Measurements from ENCODE around the gene TBCK. TPM values are rescaled to one million over a fixed set of nuclear protein-coding genes. Genes with fewer than 3 reads are reported as not detected.
A peak's percentile ranks its signal among the peaks of the same experiment; 100 is the strongest.

The TBCK gene
- total RNA-seq = 10 to 100 TPM; 31.3 to 46.1 TPM

DNA sequence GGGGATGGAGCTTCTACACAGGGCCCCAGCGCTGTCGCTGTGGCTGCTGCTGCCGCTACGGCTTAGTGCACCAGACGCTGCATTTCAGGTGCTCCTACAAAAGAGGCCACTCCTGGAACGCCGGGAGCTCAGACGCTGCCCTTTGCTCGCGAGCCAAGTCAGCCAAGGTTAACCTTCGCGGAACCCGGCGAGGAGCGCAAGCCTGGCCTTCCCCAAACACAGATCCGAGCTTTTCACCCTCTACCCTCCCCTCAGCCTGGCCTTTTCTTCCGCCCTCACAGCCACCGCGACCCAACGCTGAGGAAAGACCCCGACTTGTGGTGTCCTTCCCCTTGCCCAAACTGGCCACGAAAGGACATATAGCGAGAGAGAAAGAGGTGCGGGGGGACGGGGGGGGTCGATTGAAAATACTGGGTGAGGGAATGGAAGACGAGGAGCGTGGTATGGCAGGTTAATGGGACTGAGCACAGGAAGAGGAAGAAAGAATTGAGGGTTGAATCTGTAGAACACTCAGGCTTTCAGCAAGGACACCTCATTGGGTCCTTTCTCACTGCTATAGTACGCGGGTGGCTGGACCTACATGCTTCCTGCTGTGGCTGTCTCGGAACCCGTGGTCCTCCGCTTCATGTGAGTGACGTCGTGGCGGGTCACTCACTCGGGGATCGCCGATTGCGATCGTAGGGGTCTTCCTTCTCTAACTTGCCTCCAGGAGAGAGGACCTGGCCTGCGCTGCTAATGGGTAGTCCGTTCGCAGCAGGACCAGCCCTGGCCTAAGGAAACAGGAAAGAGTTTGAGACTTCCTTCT lies at the start of gene TBCK, which contains the start of gene AIMP1:
Gene TBCK, minus strand, starts transcription at position 242 of the 805 bp plus-strand sequence. CDS start 7,249 bp downstream, outside the sequence.
Gene AIMP1, plus strand, starts transcription at position 583 of the 805 bp plus-strand sequence. CDS start 8,460 bp downstream, outside the sequence.
- DNase-seq (ENCODE audit: low spot score) (peak; percentile 92), ATAC-seq (peak; percentile 94 to 96)
- H3K36me3 Mint-ChIP-seq = peaks cover 4% of the 10 kb centered on the region
- H3K9me3 Mint-ChIP-seq = no peaks in the 10 kb centered on the region
- H3K27me3 Mint-ChIP-seq = no peaks in the 10 kb centered on the region
- H3K27ac Mint-ChIP-seq = no peak within 1 kb of the TSS
- H3K4me3 Mint-ChIP-seq = no peak within 1 kb of the TSS
- H3K4me1 Mint-ChIP-seq (ENCODE audit: low read depth in 2 of 2) = peaks cover 10 to 24% of the 10 kb centered on the region in 2 donors

DNA sequence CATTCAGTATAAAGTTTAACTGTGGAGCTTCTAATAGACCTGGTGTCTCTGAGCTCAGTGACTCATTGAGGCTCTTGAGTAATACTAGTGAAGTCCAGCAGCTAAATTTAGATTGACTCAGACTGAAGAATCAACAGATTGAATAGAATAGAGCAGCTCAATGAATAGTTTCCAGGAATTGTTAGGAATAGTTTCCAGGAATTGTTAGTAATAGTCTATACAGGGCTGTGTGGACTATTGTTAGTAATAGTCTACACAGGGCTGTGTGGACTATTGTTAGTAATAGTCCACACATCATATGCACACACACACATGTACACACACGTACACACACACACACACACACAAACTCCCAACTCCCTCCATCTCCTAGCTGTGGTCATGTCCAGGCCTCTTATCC lies 49.6 kb upstream of the TBCK start:
- H3K4me1 Mint-ChIP-seq (ENCODE audit: low read depth in 2 of 2) = no peaks in the 10 kb centered on the region
- no peak for DNase-seq (ENCODE audit: low spot score)
- peak; percentile 27 to 48 for ATAC-seq
- H3K27me3 Mint-ChIP-seq = peaks cover 23 to 24% of the 10 kb centered on the region in 2 donors
- H3K27ac Mint-ChIP-seq = no peak overlapping the region
- H3K36me3 Mint-ChIP-seq = no peaks in the 10 kb centered on the region
- no peak overlapping the region for H3K4me3 Mint-ChIP-seq
- no peaks in the 10 kb centered on the region for H3K9me3 Mint-ChIP-seq

DNA sequence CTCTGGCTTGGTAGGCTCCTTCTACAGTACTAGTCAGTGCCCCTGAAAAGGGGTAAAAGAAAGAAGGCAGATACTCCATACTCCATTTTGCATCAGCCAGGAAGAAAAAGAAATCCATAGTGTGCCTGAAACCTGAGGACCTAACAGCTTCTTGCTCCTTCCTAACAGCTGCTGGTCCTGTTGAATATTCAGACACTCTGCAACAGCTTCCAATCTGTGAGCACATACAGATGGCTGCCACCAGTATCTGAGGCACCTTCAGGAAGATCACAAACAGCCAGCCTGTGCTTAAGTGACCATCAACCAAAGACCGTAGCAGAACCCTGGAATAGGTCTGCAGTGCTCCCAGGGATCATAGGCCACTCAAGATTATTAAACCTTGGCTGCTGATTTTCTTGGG lies 48.3 kb upstream of the TBCK start:
- Mint-ChIP-seq H3K4me3 (no peak overlapping the region), H3K36me3 (no peaks in the 10 kb centered on the region), H3K27ac (no peak overlapping the region), H3K9me3 (no peaks in the 10 kb centered on the region), H3K27me3 (peaks cover 14 to 18% of the 10 kb centered on the region in 2 donors), H3K4me1 (ENCODE audit: low read depth in 2 of 2) (no peaks in the 10 kb centered on the region)
- ATAC-seq (no peak), DNase-seq (ENCODE audit: low spot score) (no peak)

DNA sequence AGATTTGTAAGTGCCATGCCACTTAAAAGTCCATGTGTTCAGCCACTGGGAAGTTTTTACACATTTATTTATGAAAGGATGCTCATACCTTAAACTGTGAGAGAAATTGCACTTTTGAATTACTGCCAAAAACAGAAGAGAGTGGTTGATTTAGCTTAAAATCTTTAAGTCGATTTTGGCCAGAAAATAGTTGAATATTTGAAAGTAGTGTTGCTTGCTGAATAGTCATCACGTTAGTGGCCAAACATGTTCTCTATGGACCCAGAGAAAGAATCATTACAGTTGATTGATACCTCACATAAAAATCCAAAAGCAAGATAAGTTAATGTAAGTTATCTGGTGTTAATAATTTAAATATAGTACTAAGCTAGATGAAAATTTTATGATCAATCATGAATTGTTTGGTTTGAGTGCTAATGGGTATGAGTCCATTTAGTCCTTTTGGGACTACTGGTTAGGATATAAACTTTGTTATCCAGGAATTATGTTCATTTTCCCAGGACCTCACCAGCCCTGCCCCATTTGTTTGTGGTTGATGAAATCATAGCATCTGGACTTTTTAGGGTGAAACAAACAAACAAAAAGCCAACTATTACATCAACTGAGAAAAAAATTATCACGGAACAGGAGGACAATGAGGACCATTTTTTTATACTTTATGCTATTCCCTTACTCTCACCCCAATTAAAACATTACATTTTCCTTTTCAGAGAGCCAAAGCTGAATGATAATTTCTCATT lies 46.2 kb upstream of the TBCK start:
- H3K27ac Mint-ChIP-seq = no peak overlapping the region
- H3K36me3 Mint-ChIP-seq = no peaks in the 10 kb centered on the region
- peaks cover 10 to 14% of the 10 kb centered on the region in 2 donors for H3K27me3 Mint-ChIP-seq
- DNase-seq (ENCODE audit: low spot score) (no peak), ATAC-seq (no peak)
- no peak overlapping the region for H3K4me3 Mint-ChIP-seq
- H3K9me3 Mint-ChIP-seq = no peaks in the 10 kb centered on the region
- no peaks in the 10 kb centered on the region for H3K4me1 Mint-ChIP-seq (ENCODE audit: low read depth in 2 of 2)

- H3K36me3 Mint-ChIP-seq = no peaks in the 10 kb centered on the region
- peaks cover 4 to 9% of the 10 kb centered on the region in 2 donors for H3K27me3 Mint-ChIP-seq
- no peaks in the 10 kb centered on the region for H3K4me1 Mint-ChIP-seq (ENCODE audit: low read depth in 2 of 2)
- no peak overlapping the region for H3K27ac Mint-ChIP-seq
- DNase-seq (ENCODE audit: low spot score) (no peak), ATAC-seq (no peak)
- H3K9me3 Mint-ChIP-seq = no peaks in the 10 kb centered on the region
- H3K4me3 Mint-ChIP-seq = no peak overlapping the region
Measured at GRCh38 chr4:106358899-106359298, 42.9 kb upstream of the TBCK start.

DNA sequence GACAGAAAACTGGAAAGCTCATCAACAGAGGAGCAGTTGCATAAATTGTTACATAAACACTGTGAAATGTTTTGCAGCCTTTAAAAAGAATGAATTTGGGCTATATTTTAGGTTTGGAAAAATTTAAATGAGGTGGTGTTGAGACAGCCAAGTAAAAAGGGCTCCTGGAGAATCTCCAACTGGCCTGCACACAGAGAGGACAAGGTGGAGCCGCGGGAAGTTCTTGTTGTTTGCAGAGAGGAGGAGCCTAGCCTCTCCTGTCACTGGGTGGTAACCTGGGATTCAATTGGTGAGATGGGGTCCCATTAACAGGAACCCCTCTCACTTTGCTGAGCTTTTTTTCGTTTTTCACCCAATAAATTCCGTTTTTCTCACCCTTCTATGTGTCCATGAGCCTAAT lies 39.2 kb upstream of the TBCK start:
- no peak for ATAC-seq
- Mint-ChIP-seq H3K4me1 (ENCODE audit: low read depth in 2 of 2) (no peaks in the 10 kb centered on the region), H3K9me3 (no peaks in the 10 kb centered on the region), H3K36me3 (peaks cover 5% of the 10 kb centered on the region), H3K4me3 (no peak overlapping the region), H3K27me3 (peaks cover 0 to 9% of the 10 kb centered on the region in 2 donors), H3K27ac (no peak overlapping the region)
- DNase-seq (ENCODE audit: low spot score) = no peak

GRCh38 chr4:106353786-106354185 lies 37.8 kb upstream of the TBCK start:
- no peak for DNase-seq (ENCODE audit: low spot score)
- H3K9me3 Mint-ChIP-seq = no peaks in the 10 kb centered on the region
- peaks cover 5% of the 10 kb centered on the region for H3K36me3 Mint-ChIP-seq
- ATAC-seq = no peak
- H3K4me3 Mint-ChIP-seq = no peak overlapping the region
- no peaks in the 10 kb centered on the region for H3K4me1 Mint-ChIP-seq (ENCODE audit: low read depth in 2 of 2)
- no peaks in the 10 kb centered on the region for H3K27me3 Mint-ChIP-seq
- H3K27ac Mint-ChIP-seq = no peak overlapping the region

- Mint-ChIP-seq H3K4me3 (no peak overlapping the region), H3K4me1 (ENCODE audit: low read depth in 2 of 2) (no peaks in the 10 kb centered on the region), H3K27ac (no peak overlapping the region), H3K27me3 (no peaks in the 10 kb centered on the region), H3K36me3 (peaks cover 10% of the 10 kb centered on the region), H3K9me3 (no peaks in the 10 kb centered on the region)
- ATAC-seq (no peak), DNase-seq (ENCODE audit: low spot score) (no peak)
Measured at GRCh38 chr4:106351016-106351415, 35.0 kb upstream of the TBCK start.

GRCh38 chr4:106347167-106347566 lies 31.2 kb upstream of the TBCK start:
- Mint-ChIP-seq H3K4me3 (no peak overlapping the region), H3K36me3 (peaks cover 19% of the 10 kb centered on the region), H3K27me3 (no peaks in the 10 kb centered on the region), H3K9me3 (no peaks in the 10 kb centered on the region), H3K27ac (no peak overlapping the region), H3K4me1 (ENCODE audit: low read depth in 2 of 2) (peaks cover 12 to 18% of the 10 kb centered on the region in 2 donors)
- DNase-seq (ENCODE audit: low spot score) (no peak), ATAC-seq (no peak)

DNA sequence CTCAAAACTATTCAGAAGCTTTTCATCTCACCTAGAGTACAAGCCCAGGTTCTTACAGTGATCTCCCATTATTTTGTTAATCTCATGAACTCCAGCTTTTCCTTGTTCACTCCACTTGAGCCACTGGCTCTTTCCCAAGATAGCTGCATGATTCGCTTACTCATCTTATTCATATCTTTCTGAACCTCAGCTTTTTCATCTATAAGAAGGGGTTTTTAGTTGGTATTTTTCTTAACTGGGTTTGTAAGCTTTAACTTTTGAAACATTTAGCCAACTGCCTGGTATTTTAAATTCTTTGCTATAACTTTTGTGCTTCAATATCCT lies 28.6 kb upstream of the TBCK start:
- Mint-ChIP-seq H3K27ac (no peak overlapping the region), H3K27me3 (no peaks in the 10 kb centered on the region)

DNA sequence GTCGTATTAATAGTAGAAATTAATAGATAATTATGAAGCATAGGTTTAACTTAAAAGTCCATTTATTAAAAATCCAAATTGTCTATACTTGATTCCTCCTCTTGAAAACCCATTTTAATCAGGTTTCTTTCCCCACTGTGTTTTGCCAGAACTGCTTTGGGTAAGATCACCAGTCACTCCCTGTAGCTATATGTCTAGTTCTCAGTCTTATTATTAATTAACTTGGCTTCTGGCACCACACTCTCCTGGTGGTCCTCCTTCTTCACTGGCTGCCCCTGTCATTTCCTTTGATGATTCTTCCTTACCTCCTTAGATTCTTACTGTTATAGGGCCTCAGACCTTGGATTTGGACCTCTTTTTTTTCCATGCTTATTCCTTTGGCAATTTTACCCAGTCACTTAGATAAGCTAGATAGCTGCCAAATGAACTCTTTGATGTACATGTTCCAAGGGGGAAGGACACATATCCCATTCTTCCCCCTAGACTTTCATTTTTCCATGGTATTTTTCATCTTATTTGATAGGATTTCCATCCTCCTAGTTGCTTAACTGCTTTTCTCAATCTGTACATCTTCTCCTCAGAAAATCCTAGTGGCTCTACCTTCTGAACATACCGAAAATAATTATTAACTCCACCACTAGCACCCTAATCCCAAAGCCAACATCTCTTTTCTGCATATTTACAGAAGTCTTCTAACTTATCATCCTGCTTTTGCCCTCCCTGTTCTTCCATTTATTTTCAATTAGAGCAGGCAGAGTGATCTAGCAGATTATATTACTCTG lies 28.0 kb upstream of the TBCK start:
- DNase-seq (ENCODE audit: low spot score) (no peak), ATAC-seq (no peak)
- Mint-ChIP-seq H3K36me3 (peaks cover 29% of the 10 kb centered on the region), H3K9me3 (no peaks in the 10 kb centered on the region), H3K27ac (no peak overlapping the region), H3K27me3 (no peaks in the 10 kb centered on the region), H3K4me1 (ENCODE audit: low read depth in 2 of 2) (peaks cover 38 to 48% of the 10 kb centered on the region in 2 donors), H3K4me3 (no peak overlapping the region)

More for the DNA sequence above, 28.6 kb upstream of the TBCK start:
- no peak for ATAC-seq
- peaks cover 33 to 42% of the 10 kb centered on the region in 2 donors for H3K4me1 Mint-ChIP-seq (ENCODE audit: low read depth in 2 of 2)
- H3K4me3 Mint-ChIP-seq = no peak overlapping the region
- H3K36me3 Mint-ChIP-seq = peaks cover 24% of the 10 kb centered on the region
- no peak for DNase-seq (ENCODE audit: low spot score)
- H3K9me3 Mint-ChIP-seq = no peaks in the 10 kb centered on the region

DNA sequence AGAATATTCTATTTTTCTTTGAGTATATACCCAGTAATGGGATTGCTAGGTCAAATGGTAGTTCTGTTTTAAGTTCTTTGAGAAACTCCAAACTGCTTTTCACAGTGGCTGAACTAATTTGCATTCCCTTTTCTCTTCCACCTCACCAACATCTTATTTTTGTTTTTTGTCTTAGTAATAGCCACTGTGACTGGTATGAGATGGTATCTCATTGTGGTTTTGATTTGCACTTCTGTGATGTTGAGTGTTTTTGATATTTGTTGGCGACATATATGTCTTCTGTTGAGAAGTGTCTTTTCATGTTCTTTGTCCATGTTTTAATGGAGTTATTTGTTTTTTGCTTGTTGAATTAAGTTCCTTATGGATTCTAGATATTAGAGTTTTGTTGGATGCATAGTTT lies 24.8 kb upstream of the TBCK start:
- Mint-ChIP-seq H3K27ac (no peak overlapping the region), H3K4me1 (ENCODE audit: low read depth in 2 of 2) (peaks cover 38 to 53% of the 10 kb centered on the region in 2 donors), H3K4me3 (no peak overlapping the region), H3K9me3 (peaks cover 7% of the 10 kb centered on the region), H3K36me3 (peaks cover 43% of the 10 kb centered on the region), H3K27me3 (no peaks in the 10 kb centered on the region)
- DNase-seq (ENCODE audit: low spot score) (no peak), ATAC-seq (no peak)

GRCh38 chr4:106339431-106339830 lies 23.4 kb upstream of the TBCK start:
- Mint-ChIP-seq H3K4me1 (ENCODE audit: low read depth in 2 of 2) (peaks cover 39 to 45% of the 10 kb centered on the region in 2 donors), H3K27ac (peak overlapping the region in 1 of 2 donors; percentile 61), H3K36me3 (peaks cover 45% of the 10 kb centered on the region), H3K27me3 (no peaks in the 10 kb centered on the region), H3K9me3 (peaks cover 7% of the 10 kb centered on the region), H3K4me3 (no peak overlapping the region)
- ATAC-seq (no peak), DNase-seq (ENCODE audit: low spot score) (no peak)
